ENCODE measurements around the gene TICRR. TPM values are rescaled to one million over a fixed set of nuclear protein-coding genes. Genes with fewer than 3 reads are reported as not detected.

Gene TICRR
- total and polyA plus RNA-seq, 2 of the 13 experiments (the other 11 are each of a cell fraction or from before 2014, with no cell fraction given) = 4.1 to 14.3 TPM

- Histone ChIP-seq H3K4me3 (replicated peaks in 1 of 3; ENCODE audit: insufficient read depth in 1 of 3, low read depth in 2 of 3, low read length in 3 of 3) (no peak overlapping the region), H3K4me1 (ENCODE audit: insufficient read depth, low read length) (peaks cover 31% of the 10 kb centered on the region), H3K9me3 (ENCODE audit: low read length) (no peaks in the 10 kb centered on the region), H2AFZ (ENCODE audit: low read length) (no peak overlapping the region), H4K20me1 (ENCODE audit: insufficient read depth, low read length) (no peaks in the 10 kb centered on the region), H3K36me3 (replicated peaks in 1 of 2; ENCODE audit: control insufficient read depth in 1 of 2, insufficient read depth in 2 of 2, low read length in 2 of 2) (no peaks in the 10 kb centered on the region; a peak in 1 of 5 replicates), H3K4me2 (ENCODE audit: low read depth, low read length) (no peak overlapping the region), H3K27me3 (ENCODE audit: control insufficient read depth in 1 of 2, insufficient read depth in 2 of 2, low read length in 2 of 2) (peaks cover 0 to 2% of the 10 kb centered on the region in 2 experiments; a peak in 1 of 5 replicates), H3K27ac (ENCODE audit: extremely low read length, insufficient read depth, low read length) (no peak overlapping the region), H3K9ac (ENCODE audit: insufficient read depth, low read depth, low read length) (no peak overlapping the region), H3K79me2 (ENCODE audit: insufficient read depth, low read length) (no peaks in the 10 kb centered on the region)
- DNase-seq (ENCODE audit: low spot score) (no peak), FAIRE-seq (no peak), ATAC-seq (no peak)
- ChIA-PET CTCF (ENCODE audit: low intra/inter-chr PET ratio, low total read pairs) (no interaction called here), POLR2A (no interaction called here)
- WGBS (ENCODE audit: low lambda C conversion rate) = 94% methylated on average over 7 of the region's 16 CpGs
- in situ Hi-C loops (cut with HindIII; ENCODE audit: extremely low pct_ligation_motif_present, low pct_unique_long_range_greater_than_20kb) = no loop called here
- intact Hi-C loops (cut with micrococcal nuclease; ENCODE audit: unreplicated experiment) = no loop called here
- BruUV-seq (replicated peaks) = no TSS peak
- TF ChIP-seq IRF1 (CRISPR knock-in tag; IDR thresholded peaks at IDR 0.05; ENCODE audit: low read depth) (no peak), ZNF234 (CRISPR knock-in tag; conservative IDR thresholded peaks at IDR 0.05) (no peak), SIN3B (IDR thresholded peaks at IDR 0.05; ENCODE audit: low read length) (no peak), NCOA1 (CRISPR knock-in tag; IDR thresholded peaks at IDR 0.05) (no peak), ZNF17 (CRISPR knock-in tag; IDR thresholded peaks at IDR 0.05) (no peak), HOXD1 (CRISPR knock-in tag; IDR thresholded peaks at IDR 0.05) (no peak), HNRNPLL (IDR thresholded peaks at IDR 0.05; ENCODE audit: low read depth, low read length, poor library complexity, severe bottlenecking) (no peak), SAFB2 (CRISPR knock-in tag; IDR thresholded peaks at IDR 0.05; ENCODE audit: borderline replicate concordance, low read depth) (no peak), ZNF446 (CRISPR knock-in tag; IDR thresholded peaks at IDR 0.05) (no peak), ZNF784 (CRISPR knock-in tag; IDR thresholded peaks at IDR 0.05; ENCODE audit: borderline replicate concordance) (no peak), SYNCRIP (IDR thresholded peaks at IDR 0.05; ENCODE audit: insufficient read depth, low read depth, low read length) (no peak), ZNF644 (CRISPR knock-in tag; IDR thresholded peaks at IDR 0.05; ENCODE audit: low read depth) (no peak), DRAP1 (CRISPR knock-in tag; IDR thresholded peaks at IDR 0.05) (no peak), THAP11 (CRISPR knock-in tag; IDR thresholded peaks at IDR 0.05) (no peak), SALL2 (CRISPR knock-in tag; IDR thresholded peaks at IDR 0.05) (no peak), ZNF180 (CRISPR knock-in tag; IDR thresholded peaks at IDR 0.05; ENCODE audit: borderline replicate concordance, low read depth) (no peak), FOXO4 (CRISPR knock-in tag; conservative IDR thresholded peaks at IDR 0.05) (no peak), ARNT2 (CRISPR knock-in tag; IDR thresholded peaks at IDR 0.05; ENCODE audit: low read depth) (no peak), SNAI1 (CRISPR knock-in tag; IDR thresholded peaks at IDR 0.05; ENCODE audit: borderline replicate concordance) (no peak)
- TF ChIP-seq, protein P1, sequence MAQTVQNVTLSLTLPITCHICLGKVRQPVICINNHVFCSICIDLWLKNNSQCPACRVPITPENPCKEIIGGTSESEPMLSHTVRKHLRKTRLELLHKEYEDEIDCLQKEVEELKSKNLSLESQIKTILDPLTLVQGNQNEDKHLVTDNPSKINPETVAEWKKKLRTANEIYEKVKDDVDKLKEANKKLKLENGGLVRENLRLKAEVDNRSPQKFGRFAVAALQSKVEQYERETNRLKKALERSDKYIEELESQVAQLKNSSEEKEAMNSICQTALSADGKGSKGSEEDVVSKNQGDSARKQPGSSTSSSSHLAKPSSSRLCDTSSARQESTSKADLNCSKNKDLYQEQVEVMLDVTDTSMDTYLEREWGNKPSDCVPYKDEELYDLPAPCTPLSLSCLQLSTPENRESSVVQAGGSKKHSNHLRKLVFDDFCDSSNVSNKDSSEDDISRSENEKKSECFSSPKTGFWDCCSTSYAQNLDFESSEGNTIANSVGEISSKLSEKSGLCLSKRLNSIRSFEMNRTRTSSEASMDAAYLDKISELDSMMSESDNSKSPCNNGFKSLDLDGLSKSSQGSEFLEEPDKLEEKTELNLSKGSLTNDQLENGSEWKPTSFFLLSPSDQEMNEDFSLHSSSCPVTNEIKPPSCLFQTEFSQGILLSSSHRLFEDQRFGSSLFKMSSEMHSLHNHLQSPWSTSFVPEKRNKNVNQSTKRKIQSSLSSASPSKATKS (CRISPR knock-in tag; IDR thresholded peaks at IDR 0.05) = no peak
These were observed 77.4 kb downstream of the TICRR start for GRCh38 chr15:89652666-89653065.
